HT1080 (cell line): Measurements from ENCODE around the gene TMEM88. TPM values are rescaled to one million over a fixed set of nuclear protein-coding genes. Genes with fewer than 3 reads are reported as not detected.

Experiments used
- DNase-seq: peaks from one replicate; pipeline ENCODE4 v3.0.0-alpha.2; 2015; ENCODE audit warnings: low read depth
- total RNA-seq: library from RNA; depleted of rRNA; stranded (reverse); fragments of >200 nt; shearing (Covaris generic); gene quantifications from 2 replicates; pipeline ENCODE4 v1.2.3, GENCODE V29; 2014

Gene TMEM88
- total RNA-seq, 1 experiment from 2014 or later, result 0.88 TPM

GRCh38 chr17:7843257-7843535 is 11.7 kb upstream of the TMEM88 start:
- no peak for DNase-seq

GRCh38 chr17:7843536-7844291 is 11.2 kb upstream of the TMEM88 start:
- peak; percentile 72 for DNase-seq

- peak; percentile 91 for DNase-seq
Measured at GRCh38 chr17:7844292-7845154, 10.3 kb upstream of the TMEM88 start.

- DNase-seq, result no peak
Measured at GRCh38 chr17:7845359-7846062, 9.4 kb upstream of the TMEM88 start.

GRCh38 chr17:7846063-7846735 is 8.7 kb upstream of the TMEM88 start:
- DNase-seq, result no peak

GRCh38 chr17:7846765-7847661 is 7.9 kb upstream of the TMEM88 start:
- DNase-seq, result no peak

- no peak for DNase-seq
Measured at GRCh38 chr17:7848131-7848579, 6.7 kb upstream of the TMEM88 start.

GRCh38 chr17:7848739-7849129 is 6.1 kb upstream of the TMEM88 start:
- no peak for DNase-seq

- no peak for DNase-seq
Measured at GRCh38 chr17:7849130-7849750, 5.6 kb upstream of the TMEM88 start.

GRCh38 chr17:7849751-7850504 is 4.9 kb upstream of the TMEM88 start:
- DNase-seq, result no peak

GRCh38 chr17:7850701-7851437 is 4.0 kb upstream of the TMEM88 start:
- DNase-seq, result no peak

GRCh38 chr17:7851438-7852261 is 3.2 kb upstream of the TMEM88 start:
- peak; percentile 71 for DNase-seq

GRCh38 chr17:7852262-7852670 is 2.6 kb upstream of the TMEM88 start:
- DNase-seq, result no peak

GRCh38 chr17:7852919-7853690 is 1.8 kb upstream of the TMEM88 start:
- no peak for DNase-seq

GRCh38 chr17:7853691-7854038 is 1.2 kb upstream of the TMEM88 start:
- no peak for DNase-seq

- DNase-seq, result no peak
Measured at GRCh38 chr17:7854078-7854777, 638 bp upstream of the TMEM88 start.
